Sigmoid colon (tissue), 7 donors: ENCODE results near the gene CACNB1. TPM values are rescaled to one million over a fixed set of nuclear protein-coding genes. Genes with fewer than 3 reads are reported as not detected.
"Not testable (repeated sequence)": the region's sequence is repeated elsewhere in the genome, so short reads cannot be mapped to it uniquely, and the experiment has no call there.

ENCODE experiments used
- DNase-seq: peaks from one replicate; pipeline ENCODE4 v3.0.0-alpha.2; 2019
- H3K27ac ChIP-seq, 4 donors: fragments of 200-600 bp; sonication (generic); one replicate each; pipeline ENCODE4 v1.5.1; 2016 to 2019; ENCODE audit warnings: mild to moderate bottlenecking in 1 of 4
- H3K27me3 ChIP-seq, 3 donors: fragments of 200-600 bp; sonication (generic); one replicate each; pipeline ENCODE4 v1.5.1; 2019; ENCODE audit warnings: mild to moderate bottlenecking in 1 of 3
- H3K36me3 ChIP-seq, 4 donors: fragments of 200-600 bp; sonication (generic); one replicate each; pipeline ENCODE4 v1.5.1; 2016 to 2019
- H3K4me1 ChIP-seq, 4 donors: fragments of 200-600 bp; sonication (generic); one replicate each; pipeline ENCODE4 v1.5.1; 2017 to 2019
- H3K4me3 ChIP-seq, 4 donors: fragments of 200-600 bp; sonication (generic); one replicate each; pipeline ENCODE4 v1.5.1; 2017 to 2019; ENCODE audit warnings: mild to moderate bottlenecking in 2 of 4, moderate library complexity in 1 of 4
- H3K9me3 ChIP-seq, 4 donors: fragments of 200-600 bp in 3 of 4; sonication (generic) in 3 of 4; one replicate each; pipeline versions ENCODE4 v1.5.1 to v1.6.1; 2013 to 2019
- CTCF ChIP-seq, 4 experiments: fragments of 450-650 bp in 3 of 4; fragments of 200-600 bp in 1 of 4; IDR thresholded peaks; one replicate each; pipeline ENCODE4 v1.5.1; 2016 to 2019; ENCODE audit warnings: antibody characterized with exemption in 4 of 4, mild to moderate bottlenecking in 3 of 4, moderate library complexity in 2 of 4
- EP300 ChIP-seq, 4 donors: sonication (generic); formaldehyde crosslinking; IDR thresholded peaks; one replicate each; pipeline ENCODE4 v1.6.1; 2017; ENCODE audit warnings: antibody characterized with exemption in 4 of 4
- POLR2A ChIP-seq, 2 donors: fragments of 450-650 bp; IDR thresholded peaks; one replicate each; pipeline ENCODE4 v1.6.1; 2016; ENCODE audit warnings: antibody characterized with exemption in 2 of 2, mild to moderate bottlenecking in 2 of 2, moderate library complexity in 2 of 2
- POLR2AphosphoS5 ChIP-seq, 4 donors: sonication (generic); formaldehyde crosslinking; IDR thresholded peaks; one replicate each; pipeline ENCODE4 v1.6.1; 2017; ENCODE audit warnings: antibody characterized with exemption in 4 of 4
- WGBS, 2 donors: extraction: QIAGEN DNeasy Blood & Tissue Kit; methylation state at CpG; one replicate each; pipeline ENCODE4 v1.1.7; 2013; 5-methylcytosine and 5-hydroxymethylcytosine counted together
- intact Hi-C: fragments of 100-400 bp; cut with DNase I; formaldehyde crosslinking; loops from one replicate; pipeline ENCODE4 v1.15.1; 2023
- polyA plus RNA-seq, 3 donors: library from polyadenylated mRNA; stranded (reverse); fragments of 200-250 nt; gene quantifications; one replicate each; pipeline ENCODE4 v1.2.3, GENCODE V29; 2013
- total RNA-seq, 4 donors: library from RNA; depleted of rRNA; stranded (reverse); fragments of >200 nt; gene quantifications; one replicate each; pipeline ENCODE4 v1.1.0, GENCODE V29; 2016
- donor health status: healthy with polysubstance abuse.
- donor health status: Bipolar disorder and iron deficiency.
- donor health status: healthy.

Gene CACNB1
- total and polyA plus RNA-seq, 7 donors, result 3.0 to 11.6 (median 7.6) TPM

- TF ChIP-seq CTCF (IDR thresholded peaks at IDR 0.05) (no peak), POLR2AphosphoS5 (IDR thresholded peaks at IDR 0.05) (no peak), POLR2A (IDR thresholded peaks at IDR 0.05) (no peak), EP300 (IDR thresholded peaks at IDR 0.05) (no peak)
- Histone ChIP-seq H3K4me1 (peaks cover 0 to 22% (median 7%) of the 10 kb centered on the region in 4 donors), H3K27ac (no peak overlapping the region), H3K36me3 (no peaks in the 10 kb centered on the region), H3K4me3 (no peak overlapping the region), H3K27me3 (no peaks in the 10 kb centered on the region), H3K9me3 (no peaks in the 10 kb centered on the region)
- intact Hi-C loops, result no loop called here
- no peak for DNase-seq
- WGBS, 2 donors, result 64 to 71% methylated on average over 6 of the region's 6 CpGs
These were observed 26.9 kb downstream of the CACNB1 start for GRCh38 chr17:39170558-39170957.

- intact Hi-C loops, result no loop called here
- Histone ChIP-seq H3K36me3 (no peaks in the 10 kb centered on the region), H3K27me3 (no peaks in the 10 kb centered on the region), H3K4me3 (no peak overlapping the region), H3K27ac (no peak overlapping the region), H3K4me1 (peaks cover 0 to 24% (median 9%) of the 10 kb centered on the region in 4 donors), H3K9me3 (no peaks in the 10 kb centered on the region)
- 46 to 53% methylated on average over 4 of the region's 4 CpGs for WGBS, 2 donors
- no peak for DNase-seq
- TF ChIP-seq POLR2A (IDR thresholded peaks at IDR 0.05) (no peak), EP300 (IDR thresholded peaks at IDR 0.05) (no peak), POLR2AphosphoS5 (IDR thresholded peaks at IDR 0.05) (no peak), CTCF (IDR thresholded peaks at IDR 0.05) (no peak)
These were observed 27.4 kb downstream of the CACNB1 start for GRCh38 chr17:39170109-39170508.

- Histone ChIP-seq H3K9me3 (no peaks in the 10 kb centered on the region), H3K27me3 (no peaks in the 10 kb centered on the region), H3K27ac (no peak overlapping the region), H3K36me3 (no peaks in the 10 kb centered on the region), H3K4me3 (no peak overlapping the region), H3K4me1 (peaks cover 0 to 20% (median 9%) of the 10 kb centered on the region in 4 donors)
- 78 to 82% methylated on average over 3 of the region's 3 CpGs for WGBS, 2 donors
- DNase-seq, result no peak
- intact Hi-C loops, result loop anchor here (5.0 kb wide), 1 partner anchor 63 kb away; no protein-coding TSS in a partner anchor
- TF ChIP-seq EP300 (IDR thresholded peaks at IDR 0.05), result no peak
- TF ChIP-seq POLR2A (IDR thresholded peaks at IDR 0.05), result no peak
- TF ChIP-seq POLR2AphosphoS5 (IDR thresholded peaks at IDR 0.05), result no peak
- no peak for TF ChIP-seq CTCF (IDR thresholded peaks at IDR 0.05)
These were observed 28.0 kb downstream of the CACNB1 start for GRCh38 chr17:39169518-39169917.

GRCh38 chr17:39169101-39169500 is 28.4 kb downstream of the CACNB1 start:
- no peaks in the 10 kb centered on the region for H3K27me3 ChIP-seq
- H3K27ac ChIP-seq, result no peak overlapping the region
- no peak overlapping the region for H3K4me3 ChIP-seq
- no peak for DNase-seq
- WGBS, 2 donors, result 76 to 77% methylated on average over 14 of the region's 14 CpGs
- no peaks in the 10 kb centered on the region for H3K9me3 ChIP-seq
- intact Hi-C loops, result loop anchor here (5.0 kb wide), 1 partner anchor 63 kb away; no protein-coding TSS in a partner anchor
- no peaks in the 10 kb centered on the region for H3K36me3 ChIP-seq
- H3K4me1 ChIP-seq, result peaks cover 0 to 21% (median 12%) of the 10 kb centered on the region in 4 donors
- TF ChIP-seq CTCF (IDR thresholded peaks at IDR 0.05) (no peak), POLR2AphosphoS5 (IDR thresholded peaks at IDR 0.05) (no peak), EP300 (IDR thresholded peaks at IDR 0.05) (no peak), POLR2A (IDR thresholded peaks at IDR 0.05) (no peak)

GRCh38 chr17:39168503-39168902 is 29.0 kb downstream of the CACNB1 start:
- not testable (repeated sequence) for DNase-seq

More at GRCh38 chr17:39168503-39168902, 29.0 kb downstream of the CACNB1 start:
- not testable (repeated sequence) for H3K4me3 ChIP-seq, H3K27ac ChIP-seq, H3K36me3 ChIP-seq, H3K27me3 ChIP-seq, H3K9me3 ChIP-seq
- 93 to 95% methylated on average over 10 of the region's 10 CpGs for WGBS, 2 donors
- H3K4me1 ChIP-seq, result peaks cover 0 to 25% (median 16%) of the 10 kb centered on the region in 4 donors
- intact Hi-C loops, result loop anchor here (5.0 kb wide), 1 partner anchor 64 kb away; no protein-coding TSS in a partner anchor
